H9 (cell line): Measurements from ENCODE around the gene ECHDC3. TPM values are rescaled to one million over a fixed set of nuclear protein-coding genes. Genes with fewer than 3 reads are reported as not detected.

Experiments
- DNase-seq: peaks from one replicate; pipeline ENCODE4 v3.0.0-alpha.2; 2017
- H2AFZ ChIP-seq: one replicate; pipeline ENCODE4 v1.6.1; 2013; ENCODE audit warnings: mild to moderate bottlenecking, low read length, control low read depth, moderate library complexity
- H2AK5ac ChIP-seq: 2 replicates; pipeline ENCODE4 v1.6.1; 2013; ENCODE audit warnings: low read length, control low read depth, mixed read lengths; ENCODE audit not compliant: insufficient read length
- H2BK120ac ChIP-seq: one replicate; pipeline ENCODE4 v1.6.1; 2013; ENCODE audit warnings: low read depth, mild to moderate bottlenecking, low read length, control low read depth, inconsistent platforms; ENCODE audit not compliant: poor library complexity, severe bottlenecking
- H2BK12ac ChIP-seq: 2 replicates; pipeline ENCODE4 v1.6.1; 2013; ENCODE audit warnings: low read length, control low read depth, mixed read lengths, low read depth; ENCODE audit not compliant: insufficient read length
- H2BK15ac ChIP-seq: 2 replicates; pipeline ENCODE4 v1.6.1; 2013; ENCODE audit warnings: low read depth, low read length, control low read depth
- H2BK20ac ChIP-seq: one replicate; pipeline ENCODE4 v1.6.1; 2013; ENCODE audit warnings: low read depth, mild to moderate bottlenecking, low read length, control low read depth, inconsistent platforms; ENCODE audit not compliant: poor library complexity, severe bottlenecking
- H2BK5ac ChIP-seq: 2 replicates; pipeline ENCODE4 v1.6.1; 2013; ENCODE audit warnings: low read length, control low read depth, mixed read lengths; ENCODE audit not compliant: insufficient read length
- H3K14ac ChIP-seq: 2 replicates; pipeline ENCODE4 v1.6.1; 2013; ENCODE audit warnings: low read length, control low read depth; ENCODE audit not compliant: insufficient read depth
- H3K18ac ChIP-seq: 2 replicates; pipeline ENCODE4 v1.6.1; 2013; ENCODE audit warnings: low read depth, mild to moderate bottlenecking, mixed read lengths, low read length, control low read depth; ENCODE audit not compliant: insufficient read length
- H3K23ac ChIP-seq: 2 replicates; pipeline ENCODE4 v1.6.1; 2013; ENCODE audit warnings: low read length, control low read depth, mixed read lengths, low read depth; ENCODE audit not compliant: insufficient read length
- H3K23me2 ChIP-seq: 2 replicates; pipeline ENCODE4 v1.6.1; 2013; ENCODE audit warnings: low read depth, mild to moderate bottlenecking, mixed read lengths, low read length, control low read depth; ENCODE audit not compliant: insufficient read length, poor library complexity, severe bottlenecking
- H3K27ac ChIP-seq: 2 replicates; pipeline ENCODE4 v1.5.1; 2013; ENCODE audit warnings: low read length, control low read depth, mixed read lengths, low read depth; ENCODE audit not compliant: insufficient read length
- H3K27me3 ChIP-seq: 2 replicates; pipeline ENCODE4 v1.6.1; 2013; ENCODE audit warnings: low read length, control low read depth, inconsistent platforms; ENCODE audit not compliant: insufficient read depth
- H3K4ac ChIP-seq: 2 replicates; pipeline ENCODE4 v1.6.1; 2013; ENCODE audit warnings: low read depth, mild to moderate bottlenecking, control low read depth, inconsistent platforms, low read length, moderate library complexity
- H3K4me1 ChIP-seq: 2 replicates; pipeline ENCODE4 v1.6.1; 2013; ENCODE audit warnings: low read length, control low read depth, inconsistent platforms; ENCODE audit not compliant: insufficient read depth
- H3K4me2 ChIP-seq: 2 replicates; pipeline ENCODE4 v1.6.1; 2013; ENCODE audit warnings: low read length, control low read depth, mixed read lengths; ENCODE audit not compliant: insufficient read length, insufficient read depth
- H3K56ac ChIP-seq: 2 replicates; pipeline ENCODE4 v1.6.1; 2013; ENCODE audit warnings: low read depth, mild to moderate bottlenecking, mixed read lengths, low read length, control low read depth; ENCODE audit not compliant: insufficient read length
- H3K79me1 ChIP-seq: 2 replicates; pipeline ENCODE4 v1.6.1; 2013; ENCODE audit warnings: low read depth, mild to moderate bottlenecking, moderate library complexity, low read length, control low read depth, inconsistent platforms; ENCODE audit not compliant: insufficient read depth, poor library complexity, severe bottlenecking
- H3K79me2 ChIP-seq: 2 replicates; pipeline ENCODE4 v1.6.1; 2013; ENCODE audit warnings: low read length, control low read depth, inconsistent platforms; ENCODE audit not compliant: insufficient read depth
- H3K9ac ChIP-seq: 2 replicates; pipeline ENCODE4 v1.6.1; 2013; ENCODE audit warnings: low read length, control low read depth, mixed read lengths; ENCODE audit not compliant: insufficient read length; ENCODE audit errors: extremely low read depth
- H3K9me3 ChIP-seq: one replicate; pipeline ENCODE4 v1.6.1; 2013; ENCODE audit warnings: low read depth, low read length, inconsistent platforms; ENCODE audit not compliant: control insufficient read depth
- H3T11ph ChIP-seq: one replicate; pipeline ENCODE4 v1.6.1; 2013; ENCODE audit warnings: mild to moderate bottlenecking, low read length, control low read depth, inconsistent platforms
- H4K20me1 ChIP-seq: one replicate; pipeline ENCODE4 v1.6.1; 2013; ENCODE audit not compliant: control insufficient read depth, insufficient read length, insufficient read depth
- H4K5ac ChIP-seq: 2 replicates; pipeline ENCODE4 v1.6.1; 2013; ENCODE audit warnings: low read depth, mild to moderate bottlenecking, mixed read lengths, low read length, control low read depth; ENCODE audit not compliant: insufficient read length
- H4K8ac ChIP-seq: replicated peaks from 2 replicates; pipeline ENCODE4 v1.6.1; 2013; ENCODE audit warnings: low read length, control low read depth, mixed read lengths, low read depth; ENCODE audit not compliant: insufficient read length
- H4K91ac ChIP-seq: 2 replicates; pipeline ENCODE4 v1.6.1; 2013; ENCODE audit warnings: low read depth, mild to moderate bottlenecking, moderate library complexity, mixed read lengths, low read length, control low read depth; ENCODE audit not compliant: insufficient read length
- H3K27ac Mint-ChIP-seq, 3 experiments: 2 replicates in 2 of 3; 3 replicates in 1 of 3; pipeline ENCODE4 v1.8.0; 2020 to 2021; ENCODE audit warnings: mixed read lengths in 3 of 3, mild to moderate bottlenecking in 1 of 3, moderate library complexity in 1 of 3
- H3K27me3 Mint-ChIP-seq: 2 replicates; pipeline ENCODE4 v1.8.0; 2021; ENCODE audit warnings: low read depth, mild to moderate bottlenecking, moderate library complexity, mixed read lengths
- H3K36me3 Mint-ChIP-seq, 3 experiments: 2 replicates in 2 of 3; 3 replicates in 1 of 3; pipeline ENCODE4 v1.8.0; 2020 to 2021; ENCODE audit warnings: low read depth in 3 of 3, mixed read lengths in 3 of 3; ENCODE audit not compliant: insufficient read depth in 1 of 3
- H3K4me1 Mint-ChIP-seq, 2 experiments: 2 replicates each; pipeline ENCODE4 v1.8.0; 2020; ENCODE audit warnings: mixed read lengths in 2 of 2
- H3K4me3 Mint-ChIP-seq, 2 experiments: 2 replicates in 1 of 2; 3 replicates in 1 of 2; pipeline ENCODE4 v1.8.0; 2020 to 2021; ENCODE audit warnings: mild to moderate bottlenecking in 2 of 2, mixed read lengths in 2 of 2, moderate library complexity in 1 of 2
- H3K9me3 Mint-ChIP-seq, 2 experiments: 2 replicates in 1 of 2; 3 replicates in 1 of 2; pipeline ENCODE4 v1.8.0; 2020; ENCODE audit warnings: mild to moderate bottlenecking in 2 of 2, mixed read lengths in 2 of 2, moderate library complexity in 1 of 2
- CTCF ChIP-seq: fragments of 200-600 bp; sonication (generic); conservative IDR thresholded peaks from 3 replicates; pipeline ENCODE4 v1.8.0; 2021; ENCODE audit warnings: antibody characterized with exemption, mild to moderate bottlenecking
- WGBS: extraction: QIAGEN DNeasy Blood & Tissue Kit; methylation state at CpG from one replicate; pipeline ENCODE4 v1.1.7; 2013; ENCODE audit warnings: missing lambda C conversion rate, low lambda C conversion rate, mixed read lengths; ENCODE audit not compliant: insufficient read length; ENCODE audit errors: extremely low coverage; 5-methylcytosine and 5-hydroxymethylcytosine counted together
- total RNA-seq: library from RNA; stranded (reverse); gene quantifications from 2 replicates; pipeline ENCODE4 v1.2.1, GENCODE V29; 2021

Gene ECHDC3
- total RNA-seq, 1 experiment from 2014 or later = 9.3 TPM

GRCh38 chr10:11740907-11741306 lies 1.3 kb upstream of the ECHDC3 start:
- Histone ChIP-seq H2AFZ (no peak overlapping the region), H3K23ac (no peak overlapping the region), H3K56ac (no peak overlapping the region), H2AK5ac (no peak overlapping the region), H2BK15ac (no peak overlapping the region), H3K4ac (no peak overlapping the region), H3K27me3 (no peaks in the 10 kb centered on the region), H3K4me1 (no peaks in the 10 kb centered on the region; the same call in 1 of the 2 replicates), H4K20me1 (no peaks in the 10 kb centered on the region), H2BK12ac (no peak overlapping the region), H3K9me3 (no peaks in the 10 kb centered on the region), H4K5ac (no peak overlapping the region), H2BK120ac (no peak overlapping the region), H3K79me2 (no peaks in the 10 kb centered on the region), H2BK5ac (no peak overlapping the region), H3K27ac (no peak overlapping the region), H3K79me1 (no peaks in the 10 kb centered on the region), H3K4me2 (no peak overlapping the region), H4K8ac (no peak overlapping the region), H3K14ac (no peak overlapping the region), H3K18ac (no peak overlapping the region), H3T11ph (no peak overlapping the region), H2BK20ac (no peak overlapping the region), H4K91ac (no peak overlapping the region), H3K9ac (no peak overlapping the region), H3K23me2 (peaks cover 5% of the 10 kb centered on the region)
- no peak for TF ChIP-seq CTCF
- no peak overlapping the region; a peak in 1 of 5 replicates for H3K4me3 Mint-ChIP-seq
- no CpG with 5 or more reads among the region's 11 CpGs for WGBS
- peaks cover 0 to 34% (median 4%) of the 10 kb centered on the region in 3 experiments; a peak in 6 of 7 replicates for H3K36me3 Mint-ChIP-seq
- DNase-seq = no peak
- no peak overlapping the region for H3K27ac Mint-ChIP-seq
- H3K4me1 Mint-ChIP-seq = peaks cover 11 to 13% of the 10 kb centered on the region in 2 experiments
- peaks cover 18 to 24% of the 10 kb centered on the region in 2 experiments for H3K9me3 Mint-ChIP-seq
- peaks cover 23% of the 10 kb centered on the region for H3K27me3 Mint-ChIP-seq
